Measurements from ENCODE around the gene CFAP157.

CFAP157 gene

GRCh38 chr9:127729522-127730256 is 22.9 kb downstream of the CFAP157 start:
- DNase-seq (ENCODE audit: low spot score): no peak
- TF ChIP-seq CTCF (IDR thresholded peaks at IDR 0.05; ENCODE audit: extremely low read depth, missing control alignments): no peak

- DNase-seq (ENCODE audit: low spot score): no peak
- no peak for TF ChIP-seq CTCF (IDR thresholded peaks at IDR 0.05; ENCODE audit: extremely low read depth, missing control alignments)
These were observed 23.5 kb downstream of the CFAP157 start for GRCh38 chr9:127730262-127730661.

- no peak for TF ChIP-seq CTCF (IDR thresholded peaks at IDR 0.05; ENCODE audit: extremely low read depth, missing control alignments)
- DNase-seq (ENCODE audit: low spot score): no peak
These were observed 24.1 kb downstream of the CFAP157 start for GRCh38 chr9:127730799-127731410.

- no peak for TF ChIP-seq CTCF (IDR thresholded peaks at IDR 0.05; ENCODE audit: extremely low read depth, missing control alignments)
These were observed 25.1 kb downstream of the CFAP157 start for GRCh38 chr9:127731938-127732337.

GRCh38 chr9:127732444-127732843 is 25.7 kb downstream of the CFAP157 start:
- no peak for DNase-seq (ENCODE audit: low spot score)
- no peak for TF ChIP-seq CTCF (IDR thresholded peaks at IDR 0.05; ENCODE audit: extremely low read depth, missing control alignments)

More at GRCh38 chr9:127731938-127732337, 25.1 kb downstream of the CFAP157 start:
- DNase-seq (ENCODE audit: low spot score): no peak

GRCh38 chr9:127733614-127734013 is 26.8 kb downstream of the CFAP157 start:
- no peak for TF ChIP-seq CTCF (IDR thresholded peaks at IDR 0.05; ENCODE audit: extremely low read depth, missing control alignments)
- DNase-seq (ENCODE audit: low spot score): no peak

GRCh38 chr9:127734247-127734746 is 27.5 kb downstream of the CFAP157 start:
- no peak for DNase-seq (ENCODE audit: low spot score)
- TF ChIP-seq CTCF (IDR thresholded peaks at IDR 0.05; ENCODE audit: extremely low read depth, missing control alignments): no peak
